ENCODE results near the gene ALKBH3. TPM values are rescaled to one million over a fixed set of nuclear protein-coding genes. Genes with fewer than 3 reads are reported as not detected.

Gene ALKBH3
- polyA plus RNA-seq, 1 donor (not counting 4 experiments of a cell fraction or from before 2014, with no cell fraction given) = 42.4 TPM

DNA sequence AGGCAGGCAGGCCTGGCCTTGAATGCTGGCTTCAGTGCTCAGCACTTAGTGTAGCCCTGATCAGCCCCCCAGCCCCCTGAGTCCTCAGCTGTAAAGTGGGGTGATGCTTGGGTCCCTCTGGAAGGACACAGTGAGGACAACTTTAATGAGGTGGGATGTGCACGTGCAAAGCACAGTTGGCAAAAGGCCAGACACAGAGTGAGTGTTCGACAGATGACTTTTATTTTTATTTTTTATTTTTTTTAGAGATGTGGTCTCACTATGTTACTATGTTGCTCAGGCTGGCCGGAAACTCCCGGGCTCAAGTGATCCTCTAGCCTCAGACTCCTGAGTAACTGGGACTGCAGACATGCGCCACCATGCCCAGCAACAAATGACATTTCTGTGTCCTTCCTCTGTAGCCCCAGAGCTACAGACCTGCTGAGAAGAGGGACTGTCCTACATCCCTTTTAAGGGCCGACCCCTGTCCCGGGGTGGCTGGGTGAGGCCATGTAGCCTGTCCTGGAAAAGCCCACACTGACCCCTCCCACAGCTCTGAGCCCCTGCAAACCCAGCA, 54.9 kb downstream of the ALKBH3 start:
- Histone ChIP-seq H3K4me3 (ENCODE audit: control insufficient read depth in 2 of 3, extremely low read depth in 1 of 3, insufficient read depth in 2 of 3, low read depth in 1 of 3, low read length in 3 of 3) (no peak overlapping the region), H3K4me1 (ENCODE audit: control insufficient read depth, extremely low read depth, insufficient read depth, low read length) (peaks cover 9% of the 10 kb centered on the region), H3K27me3 (ENCODE audit: control insufficient read depth, extremely low read depth, insufficient read depth, low read length) (peaks cover 13% of the 10 kb centered on the region), H3K9me3 (ENCODE audit: control insufficient read depth, low read depth, low read length) (no peaks in the 10 kb centered on the region), H3K9me1 (ENCODE audit: control insufficient read depth, extremely low read depth, insufficient read depth, low read length) (no peaks in the 10 kb centered on the region), H3K79me2 (ENCODE audit: control insufficient read depth, insufficient read depth, low read length) (no peaks in the 10 kb centered on the region), H3K9ac (ENCODE audit: control insufficient read depth, extremely low read depth, insufficient read depth, low read length) (no peak overlapping the region), H3K27ac (ENCODE audit: control insufficient read depth, insufficient read depth, low read length) (no peak overlapping the region), H2AFZ (ENCODE audit: control insufficient read depth, low read length) (no peak overlapping the region), H3K4me2 (ENCODE audit: control insufficient read depth, extremely low read depth, insufficient read depth, low read depth, low read length) (no peak overlapping the region), H4K20me1 (ENCODE audit: control insufficient read depth, extremely low read depth, insufficient read depth, low read length) (no peaks in the 10 kb centered on the region), H3K36me3 (ENCODE audit: control insufficient read depth in 2 of 2, extremely low read depth in 1 of 2, insufficient read depth in 2 of 2, low read length in 2 of 2) (no peaks in the 10 kb centered on the region)
- FAIRE-seq (no peak), DNase-seq (ENCODE audit: low read depth, low spot score) (no peak)
- TF ChIP-seq EZH2 (IDR thresholded peaks at IDR 0.05; ENCODE audit: low read length) (no peak), CTCF (optimal IDR thresholded peaks at IDR 0.05 in 1 of 3, IDR thresholded peaks at IDR 0.05 in 1 of 3, conservative IDR thresholded peaks at IDR 0.05 in 1 of 3; ENCODE audit: extremely low read depth in 1 of 3, insufficient read depth in 2 of 3, low read length in 3 of 3) (no peak)
- dilution Hi-C loops (cut with MboI; ENCODE audit: extremely low pct_ligation_motif_present, low sequenced_read_pairs) = no loop called here

DNA sequence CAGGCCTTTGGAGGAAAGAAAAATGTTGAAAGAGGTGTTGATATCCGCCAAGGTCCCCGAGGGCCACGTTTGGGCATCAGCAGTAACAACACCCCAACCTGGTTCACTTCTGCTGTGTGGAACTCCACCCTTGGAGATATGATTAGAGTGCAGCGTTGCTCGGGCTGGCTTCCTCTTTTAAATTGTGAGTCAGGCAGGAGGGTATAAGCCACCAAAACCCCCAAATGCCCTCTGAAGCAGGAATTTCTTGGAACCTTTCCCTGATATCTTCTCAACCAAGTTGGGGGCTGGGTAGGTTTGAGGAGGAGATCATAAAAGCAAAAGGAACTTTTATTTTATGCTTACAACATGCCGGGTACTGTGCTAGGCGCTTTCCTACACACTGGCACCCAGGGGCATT, 55.4 kb downstream of the ALKBH3 start:
- no peak for DNase-seq (ENCODE audit: low read depth, low spot score)
- FAIRE-seq = no peak
- H3K9me3 ChIP-seq (ENCODE audit: control insufficient read depth, low read depth, low read length) = no peaks in the 10 kb centered on the region
- H3K9ac ChIP-seq (ENCODE audit: control insufficient read depth, extremely low read depth, insufficient read depth, low read length) = no peak overlapping the region
- H3K27me3 ChIP-seq (ENCODE audit: control insufficient read depth, extremely low read depth, insufficient read depth, low read length) = peaks cover 14% of the 10 kb centered on the region
- no peaks in the 10 kb centered on the region for H3K36me3 ChIP-seq (ENCODE audit: control insufficient read depth in 2 of 2, extremely low read depth in 1 of 2, insufficient read depth in 2 of 2, low read length in 2 of 2)
- H3K79me2 ChIP-seq (ENCODE audit: control insufficient read depth, insufficient read depth, low read length) = no peaks in the 10 kb centered on the region
- peaks cover 9% of the 10 kb centered on the region for H3K4me1 ChIP-seq (ENCODE audit: control insufficient read depth, extremely low read depth, insufficient read depth, low read length)
- no peak overlapping the region for H2AFZ ChIP-seq (ENCODE audit: control insufficient read depth, low read length)
- no peaks in the 10 kb centered on the region for H3K9me1 ChIP-seq (ENCODE audit: control insufficient read depth, extremely low read depth, insufficient read depth, low read length)
- H4K20me1 ChIP-seq (ENCODE audit: control insufficient read depth, extremely low read depth, insufficient read depth, low read length) = no peaks in the 10 kb centered on the region
- no peak overlapping the region for H3K4me2 ChIP-seq (ENCODE audit: control insufficient read depth, extremely low read depth, insufficient read depth, low read depth, low read length)
- no peak for TF ChIP-seq CTCF (optimal IDR thresholded peaks at IDR 0.05 in 1 of 3, IDR thresholded peaks at IDR 0.05 in 1 of 3, conservative IDR thresholded peaks at IDR 0.05 in 1 of 3; ENCODE audit: extremely low read depth in 1 of 3, insufficient read depth in 2 of 3, low read length in 3 of 3)
- no peak for TF ChIP-seq EZH2 (IDR thresholded peaks at IDR 0.05; ENCODE audit: low read length)
- dilution Hi-C loops (cut with MboI; ENCODE audit: extremely low pct_ligation_motif_present, low sequenced_read_pairs) = no loop called here
- no peak overlapping the region for H3K4me3 ChIP-seq (ENCODE audit: control insufficient read depth in 2 of 3, extremely low read depth in 1 of 3, insufficient read depth in 2 of 3, low read depth in 1 of 3, low read length in 3 of 3)
- no peak overlapping the region for H3K27ac ChIP-seq (ENCODE audit: control insufficient read depth, insufficient read depth, low read length)
